Activated CD4-positive, alpha-beta T cell treated with anti-CD3 and anti-CD28 coated beads, Interleukin-10, Interleukin-2, amounts not matched to agents 100 ng/mL and 50 ng/mL, durations not matched to agents 16 hours and 8 hours (primary cell): ENCODE measurements around the gene ICAM5.
A peak's percentile ranks its signal among the peaks of the same experiment; 100 is the strongest.
"Not testable (repeated sequence)": the region's sequence is repeated elsewhere in the genome, so short reads cannot be mapped to it uniquely, and the experiment has no call there.

ENCODE experiments used
- DNase-seq: peaks from one replicate; pipeline ENCODE4 v3.0.0-alpha.2; 2020

Gene ICAM5

GRCh38 chr19:10289836-10290356 lies at the start of gene ICAM5:
ICAM5 (plus strand) TSS chr19:10289952; CDS start chr19:10290044, 92 bp downstream.
- no peak for DNase-seq

- DNase-seq: not testable (repeated sequence)
These were observed 47.8 kb upstream of the ICAM5 start for GRCh38 chr19:10241826-10242449.

GRCh38 chr19:10243606-10244005 lies 46.1 kb upstream of the ICAM5 start:
- DNase-seq: no peak

GRCh38 chr19:10245189-10245939 lies 44.4 kb upstream of the ICAM5 start:
- no peak for DNase-seq

- no peak for DNase-seq
These were observed 43.2 kb upstream of the ICAM5 start for GRCh38 chr19:10246511-10246910.

- DNase-seq: peak; percentile 99
These were observed 37.7 kb upstream of the ICAM5 start, which contains the start of gene MRPL4 for GRCh38 chr19:10251792-10252694. MRPL4 (plus strand) TSS chr19:10252214; CDS start chr19:10252254, 40 bp downstream.

- DNase-seq: no peak
These were observed 37.0 kb upstream of the ICAM5 start for GRCh38 chr19:10252707-10253106.

GRCh38 chr19:10254244-10254643 lies 35.5 kb upstream of the ICAM5 start:
- no peak for DNase-seq

GRCh38 chr19:10255358-10255757 lies 34.4 kb upstream of the ICAM5 start:
- DNase-seq: no peak

GRCh38 chr19:10256551-10256950 lies 33.2 kb upstream of the ICAM5 start:
- DNase-seq: no peak

GRCh38 chr19:10256970-10257615 lies 32.7 kb upstream of the ICAM5 start:
- DNase-seq: no peak

- no peak for DNase-seq
These were observed 31.6 kb upstream of the ICAM5 start for GRCh38 chr19:10258080-10258710.

- DNase-seq: peak; percentile 95
These were observed 30.4 kb upstream of the ICAM5 start for GRCh38 chr19:10259162-10259905.

GRCh38 chr19:10260141-10260584 lies 29.6 kb upstream of the ICAM5 start:
- peak; percentile 73 for DNase-seq

- no peak for DNase-seq
These were observed 27.0 kb upstream of the ICAM5 start for GRCh38 chr19:10262771-10263170.

- no peak for DNase-seq
These were observed 23.0 kb upstream of the ICAM5 start for GRCh38 chr19:10266706-10267105.

GRCh38 chr19:10268071-10268470 lies 21.7 kb upstream of the ICAM5 start:
- no peak for DNase-seq

GRCh38 chr19:10269333-10270179 lies 20.2 kb upstream of the ICAM5 start:
- DNase-seq: peak; percentile 92

- DNase-seq: peak; percentile 86
These were observed 19.6 kb upstream of the ICAM5 start for GRCh38 chr19:10270180-10270615.
